Keratinocyte (primary cell): Measurements from ENCODE around the gene KCTD17.
A peak's percentile ranks its signal among the peaks of the same experiment; 100 is the strongest.

ENCODE experiments used
- CTCF ChIP-seq, 3 experiments: IDR thresholded peaks in 1 of 3; conservative IDR thresholded peaks in 1 of 3; optimal IDR thresholded peaks in 1 of 3; 2 replicates in 2 of 3; 3 replicates in 1 of 3; pipeline versions ENCODE3 to v1.5.1; 2011; ENCODE audit warnings: low read length in 3 of 3, mild to moderate bottlenecking in 3 of 3, moderate library complexity in 2 of 3, control low read depth in 1 of 3, inconsistent platforms in 1 of 3; ENCODE audit not compliant: insufficient read depth in 2 of 3; ENCODE audit errors: extremely low read depth in 1 of 3
- EZH2 ChIP-seq: IDR thresholded peaks from one replicate; pipeline ENCODE4 v1.6.1; 2012; ENCODE audit warnings: inconsistent platforms, mild to moderate bottlenecking, low read length, moderate library complexity

DNA sequence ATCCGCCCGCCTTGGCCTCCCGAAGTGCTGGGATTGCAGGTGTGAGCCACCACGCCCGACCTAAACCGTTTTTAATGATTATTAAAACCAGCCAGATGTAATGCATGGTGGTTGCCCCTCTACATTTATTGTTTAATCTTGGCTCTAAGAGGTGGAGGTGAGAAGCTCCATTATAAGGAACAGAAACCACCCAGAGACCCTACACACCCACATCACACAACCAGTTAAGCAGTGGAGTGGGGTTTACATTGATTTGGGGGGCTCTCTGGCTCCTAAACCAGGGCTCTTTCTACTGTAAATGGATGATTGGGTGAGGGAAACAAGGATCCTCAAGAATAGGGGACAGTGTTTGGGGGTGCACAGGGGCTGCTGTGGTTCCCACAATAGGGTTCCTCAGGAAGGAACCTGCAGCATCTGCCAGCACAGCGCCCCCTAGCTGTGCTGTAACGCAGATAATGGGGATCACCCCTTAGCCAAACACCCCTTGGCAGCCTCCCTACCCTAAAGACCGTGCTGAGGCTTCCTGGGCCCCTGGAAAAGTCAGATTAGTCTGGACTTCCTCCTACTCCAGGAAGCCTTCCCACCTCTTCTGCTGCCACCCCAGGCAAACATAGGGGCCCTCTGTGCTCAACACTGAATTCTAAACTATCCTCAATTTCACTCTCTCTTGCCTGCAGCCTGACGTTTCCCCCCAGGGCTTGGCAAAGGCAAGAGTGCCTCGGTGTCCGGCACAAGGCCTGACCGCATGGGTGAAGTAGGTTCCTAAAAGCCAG, 29.6 kb upstream of the KCTD17 start:
- no peak for TF ChIP-seq EZH2
- TF ChIP-seq CTCF (optimal IDR thresholded peaks at IDR 0.05 in 1 of 3, IDR thresholded peaks at IDR 0.05 in 1 of 3, conservative IDR thresholded peaks at IDR 0.05 in 1 of 3; ENCODE audit: extremely low read depth in 1 of 3, insufficient read depth in 2 of 3, low read length in 3 of 3): peak; percentile 85 to 92 (median 87)
